ENCODE measurements around the gene RELN. TPM values are rescaled to one million over a fixed set of nuclear protein-coding genes. Genes with fewer than 3 reads are reported as not detected.

The RELN gene
- total RNA-seq, 4 donors from 2014 or later, result 0.02 to 0.73 (median 0.39) TPM; not detected in 1

- in situ Hi-C loops (cut with MboI; ENCODE audit: low sequenced_read_pairs in 4 of 4) (no loop called here), intact Hi-C loops (cut with DNase I; ENCODE audit: low total_unique reads) (no loop called here)
- no peak for DNase-seq
- no peaks in the 10 kb centered on the region for H3K9me3 ChIP-seq
- H3K27ac ChIP-seq, result no peak overlapping the region
- H3K4me1 ChIP-seq, result no peaks in the 10 kb centered on the region
- ATAC-seq, result no peak
- no peaks in the 10 kb centered on the region for H3K27me3 ChIP-seq
- no peaks in the 10 kb centered on the region for H3K36me3 ChIP-seq
- no peak overlapping the region for H3K4me3 ChIP-seq
- no peak for TF ChIP-seq CTCF (IDR thresholded peaks at IDR 0.05 in 4 of 5, conservative IDR thresholded peaks at IDR 0.05 in 1 of 5)
- TF ChIP-seq POLR2A (IDR thresholded peaks at IDR 0.05), result no peak
Measured at GRCh38 chr7:103949374-103949773, 40.1 kb downstream of the RELN start.

- Histone ChIP-seq H3K9me3 (no peaks in the 10 kb centered on the region), H3K27me3 (no peaks in the 10 kb centered on the region), H3K4me3 (no peak overlapping the region), H3K4me1 (no peaks in the 10 kb centered on the region), H3K36me3 (no peaks in the 10 kb centered on the region), H3K27ac (no peak overlapping the region)
- DNase-seq, result no peak
- intact Hi-C loops (cut with DNase I; ENCODE audit: low total_unique reads), result no loop called here
- in situ Hi-C loops (cut with MboI; ENCODE audit: low sequenced_read_pairs in 4 of 4), result no loop called here
- TF ChIP-seq POLR2A (IDR thresholded peaks at IDR 0.05) (no peak), CTCF (IDR thresholded peaks at IDR 0.05 in 4 of 5, conservative IDR thresholded peaks at IDR 0.05 in 1 of 5) (no peak)
- no peak for ATAC-seq
Measured at GRCh38 chr7:103947026-103947655, 42.3 kb downstream of the RELN start.

GRCh38 chr7:103944230-103944900, 45.1 kb downstream of the RELN start:
- no peaks in the 10 kb centered on the region for H3K4me1 ChIP-seq
- ATAC-seq (peak; percentile 55 to 69), DNase-seq (peak in 1 of 2 donors; percentile 21)
- in situ Hi-C loops (cut with MboI; ENCODE audit: low sequenced_read_pairs in 4 of 4), result no loop called here
- no peak overlapping the region for H3K4me3 ChIP-seq
- TF ChIP-seq POLR2A (IDR thresholded peaks at IDR 0.05), result no peak
- no peak for TF ChIP-seq CTCF (IDR thresholded peaks at IDR 0.05 in 4 of 5, conservative IDR thresholded peaks at IDR 0.05 in 1 of 5)
- intact Hi-C loops (cut with DNase I; ENCODE audit: low total_unique reads), result no loop called here
- no peaks in the 10 kb centered on the region for H3K36me3 ChIP-seq
- H3K27me3 ChIP-seq, result no peaks in the 10 kb centered on the region
- H3K27ac ChIP-seq, result no peak overlapping the region
- H3K9me3 ChIP-seq, result no peaks in the 10 kb centered on the region

GRCh38 chr7:103941976-103942375, 47.5 kb downstream of the RELN start:
- in situ Hi-C loops (cut with MboI; ENCODE audit: low sequenced_read_pairs in 4 of 4) (no loop called here), intact Hi-C loops (cut with DNase I; ENCODE audit: low total_unique reads) (no loop called here)
- H3K4me3 ChIP-seq, result no peak overlapping the region
- DNase-seq (no peak), ATAC-seq (no peak)
- TF ChIP-seq POLR2A (IDR thresholded peaks at IDR 0.05), result no peak
- no peak for TF ChIP-seq CTCF (IDR thresholded peaks at IDR 0.05 in 4 of 5, conservative IDR thresholded peaks at IDR 0.05 in 1 of 5)
- H3K4me1 ChIP-seq, result no peaks in the 10 kb centered on the region
- no peaks in the 10 kb centered on the region for H3K27me3 ChIP-seq
- no peak overlapping the region for H3K27ac ChIP-seq
- no peaks in the 10 kb centered on the region for H3K36me3 ChIP-seq
- H3K9me3 ChIP-seq, result no peaks in the 10 kb centered on the region

Measured in gastrocnemius medialis (tissue), 4 donors.